ENCODE results near the gene EIF4A3.

- TF ChIP-seq CTCF (optimal IDR thresholded peaks at IDR 0.05 in 1 of 3, IDR thresholded peaks at IDR 0.05 in 1 of 3, conservative IDR thresholded peaks at IDR 0.05 in 1 of 3; ENCODE audit: extremely low read depth in 1 of 3, insufficient read depth in 2 of 3, low read length in 3 of 3) (no peak), EZH2 (IDR thresholded peaks at IDR 0.05; ENCODE audit: low read length) (no peak)
These were observed 4.4 kb upstream of the EIF4A3 start for GRCh38 chr17:80151333-80151732.

All from keratinocyte (primary cell).